Stimulated activated CD4-positive, alpha-beta T cell treated with anti-CD3 and anti-CD28 coated beads, Interleukin-15, amount 100 ng/mL, for 48 hours (primary cell): ENCODE data around the gene ACSM6.

Experiments
- DNase-seq, 2 donors: peaks; one replicate each; pipeline ENCODE4 v3.0.0-alpha.2; 2020; ENCODE audit warnings: low read depth in 2 of 2

Gene ACSM6

DNA sequence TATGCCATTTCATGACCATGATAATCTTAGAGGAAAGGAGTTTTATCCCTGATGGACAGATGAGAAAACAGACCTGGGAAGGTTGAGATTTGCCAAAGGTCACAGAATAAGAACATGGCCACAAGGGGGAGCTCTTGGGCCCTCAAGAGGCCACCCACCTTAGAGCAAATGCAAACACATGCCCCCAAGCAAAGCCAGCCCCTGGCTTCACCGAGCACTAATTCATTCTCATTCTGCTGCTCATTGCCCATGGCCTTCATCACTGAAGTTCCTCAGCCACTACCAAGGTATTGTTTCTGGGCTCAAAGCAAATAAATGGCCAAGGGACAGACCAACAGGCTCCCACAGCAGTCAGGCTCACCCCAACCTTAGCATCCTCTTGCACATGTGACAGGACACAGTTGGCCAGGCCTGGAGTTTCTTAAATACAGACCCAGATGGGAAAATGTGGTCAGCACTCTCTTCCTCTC is 52.6 kb downstream of the ACSM6 start:
- peak; percentile 30 to 55 for DNase-seq

DNA sequence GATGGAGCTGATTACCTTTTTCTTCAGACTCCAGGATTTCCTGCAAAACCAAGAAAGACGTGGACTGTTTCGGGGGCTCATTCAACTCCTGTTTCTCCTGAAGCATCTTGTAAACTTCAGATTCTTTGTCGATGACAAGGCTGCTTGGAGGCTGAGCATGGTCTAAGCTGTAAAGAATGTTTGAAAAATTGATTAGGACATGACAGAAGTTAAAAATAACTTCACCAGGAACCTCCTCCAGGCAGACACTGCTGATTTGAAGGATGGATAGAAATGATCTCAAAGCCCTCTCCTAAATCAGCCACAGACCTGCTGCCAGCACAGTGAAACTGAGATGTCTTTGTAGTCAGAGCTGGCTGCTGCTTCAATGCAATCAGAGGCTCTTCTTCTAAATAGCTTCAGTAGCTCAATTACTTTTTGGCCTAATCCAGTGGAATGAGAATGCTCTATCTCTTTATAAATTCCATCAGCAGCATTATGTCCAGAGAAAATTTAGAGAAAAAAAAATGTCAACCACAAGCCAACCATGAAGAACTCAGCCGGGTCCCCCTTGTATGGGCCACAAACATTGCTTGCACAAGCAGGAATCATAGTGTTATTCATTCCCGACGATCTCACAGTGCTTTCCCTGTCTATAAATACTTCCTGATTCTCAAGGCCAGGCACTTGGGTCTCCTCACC is 53.3 kb downstream of the ACSM6 start:
- DNase-seq: no peak

DNA sequence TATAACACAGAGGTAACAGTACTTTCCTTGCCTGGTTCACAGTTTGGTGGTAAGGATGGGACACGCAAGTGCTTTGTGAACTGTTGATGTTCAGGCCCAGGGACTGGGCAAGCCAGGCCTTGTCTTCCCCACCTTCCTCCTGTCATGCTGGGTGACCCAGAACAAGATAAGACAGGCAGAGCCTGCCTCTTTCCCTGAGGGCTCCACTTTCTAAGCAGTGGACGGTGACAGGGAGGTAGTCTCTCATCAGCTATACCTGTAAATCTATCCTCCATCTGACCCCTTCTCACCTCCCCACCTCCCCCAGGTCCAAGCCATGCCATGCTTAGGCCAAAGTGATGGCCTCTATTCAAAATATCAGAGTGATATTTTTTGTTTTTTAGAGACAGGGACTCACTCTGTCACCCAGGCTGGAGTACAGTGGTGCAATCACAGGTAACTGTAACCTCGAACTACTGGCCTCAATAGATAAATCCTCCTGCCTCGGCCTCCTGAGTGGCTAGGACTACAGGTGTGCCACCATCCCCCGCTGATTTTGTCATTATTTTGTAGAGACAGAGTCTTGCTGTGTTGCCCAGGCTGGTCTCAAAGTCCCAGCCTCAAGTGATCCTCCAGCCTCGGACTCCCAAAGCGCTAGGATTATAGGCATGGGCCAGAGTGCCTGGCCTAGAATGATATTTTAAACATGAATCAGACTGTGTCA is 54.0 kb downstream of the ACSM6 start:
- no peak for DNase-seq

DNA sequence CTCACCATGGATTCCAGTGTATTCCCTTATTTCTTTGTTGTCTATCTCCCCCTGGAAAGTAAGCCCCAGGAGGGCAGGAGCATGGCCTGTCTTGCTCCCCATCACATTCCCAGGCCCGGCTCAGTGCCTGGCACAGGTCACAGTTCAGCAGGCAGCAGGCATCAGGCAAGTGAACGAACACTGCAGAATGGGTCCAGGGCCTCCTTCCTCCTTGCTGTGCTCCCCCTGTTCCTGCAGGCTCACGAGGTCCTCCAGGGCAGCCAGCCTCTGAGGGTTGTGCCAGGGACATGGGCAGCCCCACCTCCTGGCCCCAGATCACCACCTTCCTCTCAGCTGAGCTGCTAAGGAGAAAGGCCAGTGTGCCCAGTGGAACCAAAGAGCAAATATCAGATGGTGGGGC is 55.0 kb downstream of the ACSM6 start:
- DNase-seq: no peak

DNA sequence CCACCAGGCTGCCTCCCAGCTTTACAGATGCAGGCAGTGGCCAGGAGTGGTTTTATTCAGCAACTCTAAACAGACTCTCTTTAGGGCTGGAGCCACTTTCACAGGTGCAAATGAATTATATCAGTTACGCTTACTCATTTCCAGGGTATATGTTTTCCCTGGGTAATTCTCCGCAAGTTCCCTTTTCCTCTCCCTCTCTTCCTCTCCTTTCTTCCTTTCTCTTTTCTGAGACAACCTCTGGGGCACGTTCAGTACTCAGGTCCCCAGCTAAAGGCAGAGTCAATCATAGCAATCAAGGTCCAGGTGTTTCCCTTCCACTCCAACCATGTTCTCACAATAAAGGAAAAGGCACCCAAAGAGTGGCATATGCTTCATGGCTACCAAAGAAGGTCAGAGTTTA is 55.4 kb downstream of the ACSM6 start:
- DNase-seq: no peak

DNA sequence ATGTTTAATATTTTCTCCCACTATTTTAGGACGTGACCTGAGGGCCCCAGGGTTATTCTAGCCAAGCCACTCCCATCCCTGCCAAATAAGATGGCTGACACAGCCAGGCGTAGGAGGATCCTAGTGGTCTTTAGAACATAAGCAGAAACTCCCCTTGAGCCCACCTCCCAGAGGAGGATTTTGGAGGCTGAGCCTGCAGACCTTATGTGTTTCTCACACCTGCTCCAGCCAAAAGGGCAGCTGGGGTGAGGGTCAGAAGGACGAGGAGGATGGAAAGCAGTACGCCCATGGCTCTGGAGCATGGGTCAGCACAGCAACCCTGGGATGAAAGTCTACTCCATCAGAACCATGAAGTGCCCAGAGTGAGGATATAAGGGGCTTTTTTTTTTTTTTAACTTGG is 56.8 kb downstream of the ACSM6 start:
- DNase-seq: no peak

DNA sequence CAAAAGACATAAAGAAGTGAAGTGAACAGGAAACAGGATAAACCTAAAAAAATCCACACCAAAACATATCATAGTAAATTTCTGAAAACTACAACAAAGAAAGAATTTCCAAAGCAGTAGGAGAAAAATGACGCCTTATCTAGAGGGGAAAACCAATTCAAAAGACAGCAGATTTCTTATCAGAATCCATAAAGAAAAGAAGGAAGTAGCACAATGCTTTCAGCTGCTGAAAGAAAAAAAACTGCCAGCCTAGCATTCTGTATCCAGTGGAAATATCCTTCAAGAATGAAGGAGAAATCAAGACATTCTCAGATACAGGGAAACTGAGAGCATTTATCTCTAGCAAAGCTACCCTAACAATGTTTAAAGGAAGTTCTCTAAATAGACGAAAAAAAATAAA is 59.0 kb downstream of the ACSM6 start:
- no peak for DNase-seq

DNA sequence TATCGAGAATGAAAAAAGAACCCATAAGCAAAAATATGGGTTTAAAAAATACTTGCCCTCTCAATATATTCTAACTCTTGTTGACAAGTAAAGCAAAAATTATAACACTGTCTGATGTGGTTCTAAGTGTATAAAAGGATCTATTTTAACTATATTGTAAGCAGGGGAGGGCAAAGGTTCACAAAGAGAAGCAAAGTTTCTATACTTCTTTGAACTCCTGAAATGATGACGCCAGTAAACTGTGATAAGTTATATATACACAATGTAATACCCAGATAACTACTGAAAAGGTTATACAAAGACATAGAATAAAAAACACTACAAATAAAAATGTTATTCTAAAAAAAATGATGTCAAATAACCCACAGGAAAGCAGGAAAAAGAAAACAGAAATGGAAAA is 59.6 kb downstream of the ACSM6 start:
- no peak for DNase-seq

DNA sequence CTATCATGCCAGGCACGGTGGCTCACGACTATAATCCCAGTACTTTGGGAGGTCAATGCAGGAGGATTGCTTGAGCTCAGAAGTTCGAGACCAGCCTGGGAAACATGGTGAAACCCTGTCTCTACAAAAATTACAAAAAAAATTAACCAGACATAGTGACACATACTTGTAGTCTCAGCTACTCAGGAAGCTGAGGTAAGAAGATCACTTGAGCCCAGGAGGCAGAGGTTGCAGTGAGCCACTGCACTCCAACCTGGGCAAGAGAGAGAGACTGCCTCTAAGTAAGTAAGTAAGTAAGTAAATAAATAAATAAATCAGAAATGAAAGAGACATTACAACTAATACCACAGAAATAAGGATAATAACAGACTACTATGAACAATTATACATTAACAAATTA is 60.6 kb downstream of the ACSM6 start:
- no peak for DNase-seq

DNA sequence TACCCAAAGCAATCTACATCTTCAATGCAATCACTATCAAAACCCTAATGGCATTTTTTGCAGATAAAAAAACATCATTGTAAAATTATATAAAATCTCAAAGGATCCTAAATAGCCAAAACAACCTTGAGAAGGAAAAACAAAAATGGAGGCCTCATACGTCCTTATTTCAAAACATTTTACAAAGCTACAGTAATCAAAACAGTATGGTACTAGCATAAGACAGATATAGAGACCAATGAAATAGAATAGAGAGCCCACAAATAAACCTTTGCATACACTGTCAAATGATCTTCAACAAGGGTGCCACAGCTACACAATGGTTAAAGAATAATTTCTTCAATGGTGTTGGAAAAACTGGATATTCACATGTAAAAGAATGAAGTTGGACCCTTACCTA is 62.2 kb downstream of the ACSM6 start:
- no peak for DNase-seq

DNA sequence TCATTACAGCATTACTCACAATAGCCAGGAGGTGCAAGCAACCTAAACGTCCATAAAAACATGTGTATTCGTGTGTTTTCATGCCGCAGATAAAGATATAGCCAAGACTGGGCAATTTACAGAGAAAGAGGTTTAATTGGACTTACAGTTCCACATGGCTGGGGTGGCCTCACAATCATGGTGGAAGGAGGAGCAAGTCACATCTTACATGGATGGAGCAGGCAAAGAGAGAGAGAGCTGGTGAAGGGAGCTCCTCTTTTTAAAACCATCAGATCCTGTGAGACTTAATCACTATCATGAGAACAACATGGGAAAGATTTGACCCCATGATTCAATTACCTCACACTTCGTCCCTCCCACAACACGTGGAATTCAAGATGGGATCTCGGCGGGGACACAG is 63.8 kb downstream of the ACSM6 start:
- DNase-seq: no peak

DNA sequence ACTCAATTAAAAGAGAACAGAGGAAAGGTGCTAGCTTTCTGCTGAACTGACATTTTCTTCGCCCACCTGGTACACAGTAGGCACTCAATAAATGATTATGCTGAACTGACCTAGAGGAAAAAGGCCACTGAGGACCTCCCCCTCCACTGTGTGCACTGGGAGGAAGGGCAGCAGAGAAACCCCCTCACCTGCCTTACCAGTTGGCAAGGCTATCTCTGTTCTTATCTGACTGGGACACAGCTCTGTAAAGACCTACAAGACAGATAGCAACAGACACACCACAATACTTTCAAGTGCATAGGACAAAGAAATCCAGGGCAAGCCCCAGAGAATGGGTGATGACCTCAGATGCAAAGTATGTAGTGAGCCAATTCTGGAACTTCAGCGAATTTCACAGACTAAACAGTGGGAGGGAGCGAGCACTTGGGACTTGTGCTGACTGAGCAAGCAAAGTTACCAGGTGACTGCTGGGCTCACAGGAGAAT is 66.4 kb downstream of the ACSM6 start:
- no peak for DNase-seq

DNA sequence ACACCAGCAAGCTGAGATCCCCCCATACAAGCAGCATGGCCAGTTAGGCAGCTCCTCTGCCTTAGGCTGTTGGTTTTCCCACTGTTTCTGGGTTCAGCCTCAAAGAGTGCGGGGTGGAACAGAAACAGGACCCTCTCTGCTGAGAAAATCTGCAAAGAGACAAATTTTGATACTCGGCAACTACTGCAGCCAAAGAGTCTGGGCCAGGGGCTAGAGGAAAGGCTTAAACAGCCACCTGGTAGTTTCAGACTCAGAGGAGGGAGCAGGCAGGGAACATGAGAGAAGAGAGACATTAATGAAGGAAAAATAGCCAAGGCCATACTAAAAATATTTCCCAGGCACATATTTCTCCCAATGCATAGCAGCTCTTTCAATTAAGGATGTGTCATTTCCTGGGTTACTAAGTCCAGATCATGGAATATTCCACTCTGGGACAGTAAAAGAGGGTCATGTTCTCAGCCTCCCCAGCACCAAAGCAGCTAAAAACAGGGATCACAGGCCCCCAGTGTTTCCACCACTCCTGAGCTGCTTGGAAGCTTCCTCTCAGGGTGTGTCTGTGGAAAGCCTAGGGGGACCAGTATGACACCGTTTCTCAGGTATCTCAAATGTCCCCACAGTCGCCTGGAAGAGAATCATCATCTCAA is 67.0 kb downstream of the ACSM6 start:
- DNase-seq: no peak

DNA sequence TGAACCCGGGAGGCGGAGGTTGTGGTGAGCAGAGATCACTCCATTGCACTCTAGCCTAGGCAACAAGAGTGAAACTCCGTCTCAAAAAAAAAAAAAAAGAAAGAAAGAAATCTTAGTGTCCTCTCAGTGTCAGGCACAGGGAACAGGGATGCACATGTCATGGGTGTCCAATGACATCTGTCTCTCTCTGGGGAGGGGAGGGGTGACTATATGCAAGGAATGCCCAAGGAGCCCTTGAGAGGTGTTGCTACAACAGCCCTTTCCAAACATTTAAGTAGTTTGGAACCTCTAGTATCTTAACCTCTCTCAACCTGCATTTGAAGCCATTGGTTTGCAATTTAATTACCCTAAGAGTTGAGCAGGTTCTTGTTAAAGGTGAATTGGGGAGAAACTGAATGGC is 67.9 kb downstream of the ACSM6 start:
- DNase-seq: no peak

DNA sequence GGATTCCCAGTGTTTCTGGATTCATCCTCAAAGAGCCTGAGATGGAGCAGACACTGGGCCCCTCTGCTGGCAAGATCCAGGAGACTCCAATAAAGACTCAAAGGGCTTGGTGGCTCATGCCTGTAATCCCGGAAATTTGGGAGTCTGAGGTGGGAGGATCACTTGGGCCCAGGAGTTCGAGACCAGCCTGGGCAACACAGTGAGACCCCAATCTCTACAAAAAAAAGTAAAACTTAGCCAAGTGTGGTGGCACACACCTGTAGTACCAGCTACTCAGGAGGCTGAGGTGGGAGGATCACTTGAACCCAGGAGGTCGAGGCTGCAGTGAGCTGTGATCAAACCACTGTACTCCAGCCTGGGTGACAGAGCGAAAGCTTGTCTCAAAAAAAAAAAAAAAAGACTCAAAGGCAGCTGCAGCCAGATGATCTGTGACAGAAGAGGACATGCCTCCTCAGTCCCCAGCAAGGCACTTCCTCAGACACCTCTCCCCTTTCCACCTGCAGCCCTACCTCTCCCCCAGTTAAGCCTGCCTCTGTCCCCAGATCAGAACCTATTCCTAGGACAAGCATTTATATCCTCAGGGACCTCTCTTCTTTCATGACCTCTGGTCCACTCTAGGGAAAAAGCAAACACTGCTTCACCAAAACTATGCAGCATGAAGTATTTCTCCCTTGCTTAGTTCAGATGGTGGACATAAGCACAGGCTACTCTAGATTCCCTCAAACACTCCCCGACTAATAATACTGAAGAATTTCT is 68.9 kb downstream of the ACSM6 start:
- no peak for DNase-seq

DNA sequence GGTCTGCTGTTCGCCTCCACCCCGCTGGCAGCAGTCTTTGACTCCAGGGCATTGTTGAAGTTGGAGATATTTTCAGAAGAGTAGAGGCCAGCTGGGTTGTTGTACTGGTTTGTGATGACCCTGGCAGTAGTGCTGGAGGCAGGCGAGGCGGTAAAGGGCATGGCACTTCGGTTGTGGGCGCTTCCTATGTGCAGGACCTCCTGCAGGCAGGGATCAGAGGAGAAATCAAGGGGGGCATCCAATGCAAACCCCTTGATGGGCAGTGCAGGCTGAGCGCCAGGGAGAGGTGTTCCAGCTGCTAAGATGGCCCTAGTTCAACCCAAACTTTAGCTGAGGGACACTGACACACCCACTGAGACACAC is 69.8 kb downstream of the ACSM6 start:
- DNase-seq: no peak

DNA sequence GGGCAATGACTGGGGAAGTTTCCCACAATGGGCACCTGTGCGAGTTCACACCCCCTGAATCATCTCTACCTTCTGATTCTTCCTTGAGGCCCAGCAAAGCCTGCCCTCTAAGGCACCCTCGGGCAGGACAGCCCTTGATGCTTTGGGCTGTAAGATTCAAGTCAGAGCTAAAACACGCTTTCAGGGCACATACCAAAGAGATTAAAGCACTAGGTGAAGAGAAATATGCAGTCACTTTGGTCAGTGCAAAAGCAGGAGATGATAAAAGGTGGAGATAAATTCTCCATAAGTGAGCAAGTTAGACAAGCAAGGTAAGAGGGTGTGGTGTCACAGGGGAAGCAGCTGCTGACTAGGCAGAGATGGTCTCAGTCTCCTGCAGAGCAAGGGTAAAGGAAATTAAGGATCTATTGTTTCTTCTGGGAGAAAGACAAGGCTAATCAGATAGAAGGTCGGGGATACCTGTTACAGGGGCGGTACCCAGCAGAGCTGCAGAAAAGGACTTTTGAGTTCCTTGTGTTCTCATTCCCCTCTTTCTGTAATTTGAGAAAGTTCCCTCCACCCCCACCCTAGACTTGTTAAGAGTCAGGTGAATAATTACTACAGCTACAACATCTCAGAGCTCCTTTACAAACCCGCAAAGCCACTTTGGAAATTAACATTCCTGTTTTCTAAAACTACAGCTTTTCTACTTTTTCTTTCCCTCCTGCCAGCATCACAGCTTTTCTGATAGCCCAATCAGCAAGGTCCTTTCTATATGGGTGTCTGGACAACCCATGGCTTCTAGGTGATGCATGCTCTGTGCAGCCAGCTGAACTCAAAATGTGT is 70.4 kb downstream of the ACSM6 start:
- no peak for DNase-seq

DNA sequence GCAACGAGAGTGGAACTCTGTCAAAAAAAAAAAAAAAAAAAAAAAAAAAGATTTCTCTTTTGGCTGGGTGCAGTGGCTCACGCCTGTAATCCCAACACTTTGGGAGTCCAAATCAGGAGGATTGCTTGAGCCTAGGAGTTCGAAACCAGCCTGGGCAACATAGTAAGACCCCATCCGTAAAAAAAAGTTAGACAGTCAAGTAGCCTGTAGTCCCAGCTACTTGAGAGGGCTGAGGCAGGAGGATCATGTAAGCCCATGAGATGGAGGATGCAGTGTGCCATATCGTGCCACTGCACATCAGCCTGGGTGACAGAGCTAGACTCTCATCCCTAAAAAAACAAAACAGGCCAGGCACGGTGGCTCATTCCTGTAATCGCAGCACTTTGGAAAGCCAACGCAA is 71.5 kb downstream of the ACSM6 start:
- no peak for DNase-seq

DNA sequence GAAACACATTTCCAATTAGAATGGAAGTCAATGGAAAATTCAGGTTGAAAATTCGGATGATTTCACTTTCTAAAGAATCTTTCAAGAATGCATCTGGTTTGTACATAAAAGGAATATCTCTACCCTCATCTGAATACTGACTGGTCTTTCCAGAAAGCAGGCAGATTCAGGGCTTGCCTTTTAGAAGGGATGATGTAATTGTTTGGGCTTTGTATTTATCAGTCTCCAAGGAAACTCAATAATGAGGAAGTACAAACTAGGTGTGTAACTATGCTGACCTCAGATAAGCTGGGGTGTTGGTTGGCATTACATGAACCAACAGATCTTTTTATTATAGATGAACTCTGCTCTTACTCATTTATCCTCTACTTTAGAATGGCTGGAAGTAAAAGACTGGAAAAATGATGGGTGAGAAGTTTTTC is 72.6 kb downstream of the ACSM6 start:
- no peak for DNase-seq

DNA sequence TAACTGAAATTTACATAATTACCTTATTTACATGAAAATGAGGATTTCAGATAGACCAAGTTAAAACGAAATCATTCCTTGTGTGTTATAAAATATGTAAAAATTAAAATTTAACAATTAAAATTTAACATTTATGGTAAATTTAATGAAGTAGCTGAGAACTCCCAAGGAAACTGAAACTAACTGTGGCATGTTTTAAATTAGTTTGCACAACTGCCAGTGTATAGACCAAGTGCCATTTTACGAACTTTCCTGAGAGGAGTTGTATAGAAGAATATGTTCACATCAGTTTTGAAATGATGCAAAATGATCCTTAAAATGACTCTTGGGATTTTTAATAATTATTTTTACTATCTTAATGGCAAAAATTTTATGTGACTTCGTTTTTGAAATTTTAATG is 73.2 kb downstream of the ACSM6 start:
- DNase-seq: no peak

DNA sequence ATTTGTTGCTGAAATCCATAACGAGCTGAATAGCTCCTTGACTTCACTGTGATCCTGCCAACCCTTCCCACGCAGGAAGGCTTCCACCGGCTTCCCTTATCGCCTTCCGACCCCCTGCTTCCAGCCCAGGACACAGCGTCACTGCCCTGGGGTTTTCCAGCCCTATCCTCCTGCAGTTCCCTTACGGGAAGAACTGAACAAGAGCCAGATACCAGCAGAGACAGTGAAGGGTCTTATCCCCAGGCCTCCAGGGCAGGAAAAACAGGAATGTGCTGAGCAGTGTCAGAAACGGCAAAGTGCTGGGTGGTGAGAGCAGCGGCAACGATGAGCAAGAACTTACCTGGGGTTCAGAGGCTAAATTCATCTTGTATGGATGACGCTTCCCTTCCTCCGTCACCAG is 74.4 kb downstream of the ACSM6 start:
- DNase-seq: no peak
